Panc1 (cell line): ENCODE results near the gene SNUPN. TPM values are rescaled to one million over a fixed set of nuclear protein-coding genes. Genes with fewer than 3 reads are reported as not detected.

Experiments used
- ATAC-seq: fragments of 200-7000 bp; cut with Tn5 transposase; 2 replicates; pipeline ENCODE4 v1.9.1; 2020; ENCODE audit warnings: mild to moderate bottlenecking, moderate library complexity
- Bru-seq: library from RNA; stranded (reverse); fragments of 400-500 nt; gene quantifications from one replicate; lab custom pipeline; 2021; lab: Mats Ljungman, UMichigan
- BruChase-seq, 2 experiments: library from RNA; stranded (reverse); fragments of 400-500 nt; gene quantifications; one replicate each; lab custom pipeline; 2021; lab: Mats Ljungman, UMichigan
- BruUV-seq: library from RNA; stranded (reverse); fragments of 400-500 nt; replicated peaks from 2 replicates; lab custom pipeline; 2021; lab: Mats Ljungman, UMichigan
- CTCF ChIA-PET: fragments of 300-600 bp; sonication (Branson Sonifier 250); formaldehyde crosslinking; loops from one replicate; lab custom pipeline; 2022; ENCODE audit warnings: antibody characterized with exemption; lab: Charles Lee
- POLR2A ChIA-PET: fragments of 300-600 bp; sonication (Branson Sonifier 250); formaldehyde crosslinking; loops from one replicate; lab custom pipeline; 2022; ENCODE audit warnings: antibody characterized with exemption; lab: Charles Lee
- DNase-seq: peaks from one replicate; pipeline ENCODE4 v3.0.0-alpha.2; 2010; ENCODE audit warnings: low read depth, low spot score
- H3K27ac ChIP-seq: 2 replicates; pipeline ENCODE4 v1.5.1; 2011; ENCODE audit warnings: mild to moderate bottlenecking, low read length, inconsistent platforms
- H3K27me3 ChIP-seq: fragments of 200-500 bp; sonication (Bioruptor generic); 2 replicates; pipeline ENCODE4 v1.6.0; 2014; ENCODE audit warnings: low read length, inconsistent platforms; ENCODE audit not compliant: control insufficient read depth, insufficient read depth
- H3K36me3 ChIP-seq: fragments of 200-500 bp; sonication (Bioruptor generic); 2 replicates; pipeline ENCODE4 v1.5.1; 2014; ENCODE audit warnings: inconsistent platforms, mild to moderate bottlenecking, low read length, moderate library complexity; ENCODE audit not compliant: control insufficient read depth, insufficient read depth
- H3K4me1 ChIP-seq: 2 replicates; pipeline ENCODE4 v1.5.1; 2011; ENCODE audit warnings: inconsistent platforms, mild to moderate bottlenecking, low read length, moderate library complexity; ENCODE audit not compliant: control insufficient read depth, insufficient read depth
- H3K4me3 ChIP-seq, 2 experiments: 2 replicates each; pipeline ENCODE4 v1.5.1; 2011 to 2012; ENCODE audit warnings: low read depth in 2 of 2, low read length in 2 of 2, mild to moderate bottlenecking in 2 of 2, inconsistent platforms in 1 of 2, moderate library complexity in 1 of 2
- H3K9me3 ChIP-seq: fragments of 200-500 bp; sonication (Bioruptor generic); 2 replicates; pipeline ENCODE4 v1.5.1; 2014; ENCODE audit warnings: low read depth, mild to moderate bottlenecking, inconsistent platforms, low read length, moderate library complexity; ENCODE audit not compliant: control insufficient read depth, insufficient read depth
- CTCF ChIP-seq: fragments of 450-650 bp; IDR thresholded peaks from 2 replicates; pipeline ENCODE4 v1.5.1; 2017; ENCODE audit warnings: mild to moderate bottlenecking
- POLR2AphosphoS5 ChIP-seq: IDR thresholded peaks from 2 replicates; pipeline ENCODE4 v1.6.1; 2012; ENCODE audit warnings: mild to moderate bottlenecking, low read depth, low read length, moderate library complexity
- REST ChIP-seq, 2 experiments: IDR thresholded peaks; 2 replicates each; pipeline ENCODE4 v1.6.1; 2011 to 2012; ENCODE audit warnings: low read depth in 2 of 2, control low read depth in 1 of 2, low read length in 1 of 2, mild to moderate bottlenecking in 1 of 2, moderate library complexity in 1 of 2; ENCODE audit not compliant: insufficient read depth in 1 of 2
- SIN3A ChIP-seq: IDR thresholded peaks from 2 replicates; pipeline ENCODE4 v1.6.1; 2012; ENCODE audit warnings: low read depth, mild to moderate bottlenecking, low read length, moderate library complexity, borderline replicate concordance; ENCODE audit not compliant: insufficient read depth
- TCF7L2 ChIP-seq: IDR thresholded peaks from 2 replicates; pipeline ENCODE4 v1.6.1; 2011; ENCODE audit warnings: mild to moderate bottlenecking, low read depth, low read length, inconsistent platforms
- in situ Hi-C: cut with HindIII; loops from 2 replicates; pipeline ENCODE4 v1.10.0; 2016; ENCODE audit warnings: low sequenced_read_pairs, low pct_unique_long_range_greater_than_20kb
- intact Hi-C: fragments of 100-400 bp; cut with micrococcal nuclease; formaldehyde crosslinking; loops from one replicate; pipeline ENCODE4 v1.10.0; 2022; ENCODE audit not compliant: unreplicated experiment
- long read RNA-seq: library from polyadenylated mRNA; unstranded; transcript quantifications from one replicate; pipeline ENCODE4 v2.0.0, GENCODE V29; 2021; ENCODE audit not compliant: unreplicated experiment
- polyA plus RNA-seq: library from polyadenylated mRNA; unstranded; fragments of >200 nt; gene quantifications from one replicate; pipeline ENCODE4 v1.2.1, GENCODE V29; 2012; ENCODE audit warnings: missing spikeins; ENCODE audit not compliant: insufficient read length
- total RNA-seq: library from RNA; stranded (reverse); gene quantifications from one replicate; pipeline ENCODE4 v1.2.1, GENCODE V29; 2021; ENCODE audit not compliant: unreplicated experiment

Gene SNUPN
- total RNA-seq, result 52.1 TPM
- 31.4 TPM for polyA plus RNA-seq
- percentile 69 among the genes with signal in this experiment for Bru-seq, nascent RNA
- BruChase-seq, experiment 1, labeled RNA remaining after a 2-hour chase, result percentile 69 among the genes with signal in this experiment
- percentile 73 among the genes with signal in this experiment for BruChase-seq, experiment 2, labeled RNA remaining after a 6-hour chase
- long read RNA-seq, transcript SNUPN-206 (9 exons, 1,682 nt), result minor isoform, 5 of 92 reads
- long read RNA-seq, transcript SNUPN-201 (9 exons, 1,513 nt), result major isoform, 52 of 92 reads
- long read RNA-seq, partial matches to known transcripts, result 11 of 92 reads
- long read RNA-seq, other reads (novel, unspliced or antisense), result 21 of 92 reads

- TF ChIP-seq SIN3A (peak; percentile 63; the same call in 1 of the 2 replicates), CTCF (no peak), POLR2AphosphoS5 (peak; percentile 97)
- Histone ChIP-seq H3K4me3 (peak within 1 kb of the TSS; percentile 86 to 91), H3K27ac (peak within 1 kb of the TSS; percentile 100), H3K27me3 (no peaks in the 10 kb centered on the region), H3K4me1 (peaks cover 18% of the 10 kb centered on the region), H3K36me3 (no peaks in the 10 kb centered on the region), H3K9me3 (no peaks in the 10 kb centered on the region)
- POLR2A ChIA-PET, result interaction anchor here (0.6 to 1.2 kb wide), 5 partner anchors 11 to 174 kb away, joined by 3 to 21 read pairs (median 3); partner anchors contain the start of gene SIN3A
- BruUV-seq, result TSS peak; percentile 98
- intact Hi-C loops, result no loop called here
- ATAC-seq, result peak; percentile 97
- in situ Hi-C loops, result no loop called here
- CTCF ChIA-PET, result no interaction called here
- DNase-seq, result peak; percentile 69
Observed at GRCh38 chr15:75625542-75626347, at the start of gene SNUPN. SNUPN (minus strand) TSS chr15:75625725; CDS start chr15:75621051, 4,674 bp downstream.

- peaks cover 25% of the 10 kb centered on the region for H3K4me1 ChIP-seq
- in situ Hi-C loops (no loop called here), intact Hi-C loops (no loop called here)
- ATAC-seq, result no peak
- POLR2A ChIA-PET, result no interaction called here
- H3K27ac ChIP-seq, result no peak overlapping the region; the same call in 1 of the 2 replicates
- H3K36me3 ChIP-seq, result no peaks in the 10 kb centered on the region
- H3K4me3 ChIP-seq, result no peak overlapping the region
- DNase-seq, result no peak
- H3K27me3 ChIP-seq, result no peaks in the 10 kb centered on the region
- no peaks in the 10 kb centered on the region for H3K9me3 ChIP-seq
- BruUV-seq, result no TSS peak
- CTCF ChIA-PET, result no interaction called here
- no peak for TF ChIP-seq TCF7L2
- no peak for TF ChIP-seq SIN3A
- no peak for TF ChIP-seq REST (IDR thresholded peaks at IDR 0.05; ENCODE audit: insufficient read depth in 1 of 2, low read depth in 2 of 2, low read length in 1 of 2)
- no peak for TF ChIP-seq POLR2AphosphoS5
- no peak for TF ChIP-seq CTCF
Observed at GRCh38 chr15:75674366-75674765, 48.8 kb upstream of the SNUPN start.
